SH-SY5Y (cell line): Measurements from ENCODE around the gene GPC5.

Experiments used
- GATA2 ChIP-seq: IDR thresholded peaks from 2 replicates; pipeline ENCODE4 v1.6.1; 2011; ENCODE audit warnings: mild to moderate bottlenecking, low read depth, low read length
- GATA3 ChIP-seq: IDR thresholded peaks from 2 replicates; pipeline ENCODE4 v1.6.1; 2011; ENCODE audit warnings: low read depth, mild to moderate bottlenecking, low read length, moderate library complexity

GPC5 gene

GRCh38 chr13:92473765-92474475 is 1075.5 kb downstream of the GPC5 start:
- no peak for TF ChIP-seq GATA2
- TF ChIP-seq GATA3, result no peak

GRCh38 chr13:92480387-92480786 is 1082.0 kb downstream of the GPC5 start:
- TF ChIP-seq GATA3 (no peak), GATA2 (no peak)

- TF ChIP-seq GATA3 (no peak), GATA2 (no peak)
These were observed 1085.5 kb downstream of the GPC5 start for GRCh38 chr13:92483894-92484293.

- TF ChIP-seq GATA2 (no peak), GATA3 (no peak)
These were observed 1088.8 kb downstream of the GPC5 start for GRCh38 chr13:92487238-92487637.

GRCh38 chr13:92488249-92488852 is 1089.9 kb downstream of the GPC5 start:
- TF ChIP-seq GATA2, result peak; percentile 44; the same call in 1 of the 2 replicates
- peak; percentile 70 for TF ChIP-seq GATA3

- TF ChIP-seq GATA3 (no peak), GATA2 (no peak)
These were observed 1093.4 kb downstream of the GPC5 start for GRCh38 chr13:92491839-92492238.

GRCh38 chr13:92494915-92495314 is 1096.5 kb downstream of the GPC5 start:
- TF ChIP-seq GATA3 (no peak), GATA2 (no peak)

- no peak for TF ChIP-seq GATA3
- no peak for TF ChIP-seq GATA2
These were observed 1101.8 kb downstream of the GPC5 start for GRCh38 chr13:92500192-92500591.

GRCh38 chr13:92510416-92510815 is 1112.0 kb downstream of the GPC5 start:
- no peak for TF ChIP-seq GATA3
- TF ChIP-seq GATA2, result no peak

- TF ChIP-seq GATA3 (no peak), GATA2 (no peak)
These were observed 1114.4 kb downstream of the GPC5 start for GRCh38 chr13:92512852-92513251.

GRCh38 chr13:92513672-92514071 is 1115.3 kb downstream of the GPC5 start:
- TF ChIP-seq GATA3 (no peak), GATA2 (no peak)

- no peak for TF ChIP-seq GATA2
- no peak for TF ChIP-seq GATA3
These were observed 1116.2 kb downstream of the GPC5 start for GRCh38 chr13:92514420-92515125.

GRCh38 chr13:92530364-92530763 is 1131.9 kb downstream of the GPC5 start:
- TF ChIP-seq GATA3 (no peak), GATA2 (no peak)

- no peak for TF ChIP-seq GATA2
- TF ChIP-seq GATA3, result no peak
These were observed 1137.0 kb downstream of the GPC5 start for GRCh38 chr13:92535222-92536006.
